WERI-Rb-1 (cell line): ENCODE results near the gene TMEM236.
A peak's percentile ranks its signal among the peaks of the same experiment; 100 is the strongest.

Experiments
- DNase-seq: peaks from one replicate; pipeline ENCODE4 v3.0.0-alpha.2; 2020
- H3K27ac ChIP-seq: fragments of 250-450 bp; sonication (Bioruptor Pico); 2 replicates; pipeline ENCODE4 v1.5.1; 2020; ENCODE audit warnings: mild to moderate bottlenecking, moderate library complexity
- H3K27me3 ChIP-seq: fragments of 250-450 bp; sonication (Bioruptor Pico); 2 replicates; pipeline ENCODE4 v1.5.1; 2021; ENCODE audit warnings: mild to moderate bottlenecking, low read depth, moderate library complexity; ENCODE audit not compliant: insufficient read depth, severe bottlenecking
- H3K36me3 ChIP-seq: fragments of 250-450 bp; sonication (Bioruptor Pico); 2 replicates; pipeline ENCODE4 v1.5.1; 2020; ENCODE audit warnings: mild to moderate bottlenecking, moderate library complexity
- H3K4me3 ChIP-seq: 2 replicates; pipeline ENCODE4 v1.5.1; 2011; ENCODE audit warnings: low read depth, mild to moderate bottlenecking, control low read depth, low read length
- H3K9me3 ChIP-seq: fragments of 250-450 bp; sonication (Bioruptor Pico); 2 replicates; pipeline ENCODE4 v1.5.1; 2021; ENCODE audit warnings: mild to moderate bottlenecking, moderate library complexity; ENCODE audit not compliant: severe bottlenecking
- CTCF ChIP-seq: IDR thresholded peaks from 2 replicates; pipeline ENCODE4 v1.5.1; 2011; ENCODE audit warnings: low read depth, mild to moderate bottlenecking, control low read depth, inconsistent platforms, low read length

TMEM236 gene

DNA sequence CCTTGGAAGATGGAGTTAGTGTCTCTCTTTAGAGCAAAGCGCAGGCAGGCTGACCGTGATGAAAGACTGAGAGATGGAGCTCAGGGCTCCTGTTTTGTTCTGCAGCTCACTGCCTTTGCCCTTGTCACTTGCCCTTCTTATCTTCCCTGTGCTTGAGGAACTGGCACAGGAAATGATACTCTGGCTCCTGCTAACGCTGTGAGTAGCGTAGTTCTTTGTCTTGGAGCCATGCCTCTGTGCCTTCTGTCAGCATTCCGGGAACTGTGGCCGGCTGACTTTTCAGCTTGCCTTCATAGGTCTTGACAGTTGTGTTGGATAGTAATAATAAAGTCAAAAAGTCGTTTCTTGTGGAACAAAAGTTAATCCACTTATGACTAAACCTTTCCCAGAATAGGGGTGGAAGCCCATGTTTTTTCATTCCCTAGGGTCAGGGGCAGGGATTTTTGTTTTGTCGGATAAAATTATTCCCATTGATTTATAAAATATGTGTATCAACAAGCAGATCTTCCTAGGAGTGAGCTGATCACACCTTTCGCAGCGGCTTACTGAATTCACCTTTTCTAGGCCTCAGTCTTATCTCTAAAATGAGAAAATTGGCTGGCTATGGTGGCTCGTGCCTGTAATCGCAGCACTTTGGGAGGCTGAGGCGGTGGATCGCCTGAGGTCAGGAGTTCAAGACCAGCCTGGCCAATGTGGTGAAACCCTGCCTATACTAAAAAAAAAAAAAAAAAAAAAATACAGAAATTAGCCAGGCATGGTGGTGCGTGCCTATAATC, 16.6 kb upstream of the TMEM236 start:
- no peak overlapping the region for H3K27ac ChIP-seq
- no peak for DNase-seq
- H3K27me3 ChIP-seq: no peaks in the 10 kb centered on the region
- no peak overlapping the region for H3K4me3 ChIP-seq
- no peaks in the 10 kb centered on the region for H3K36me3 ChIP-seq
- no peaks in the 10 kb centered on the region for H3K9me3 ChIP-seq
- no peak for TF ChIP-seq CTCF

DNA sequence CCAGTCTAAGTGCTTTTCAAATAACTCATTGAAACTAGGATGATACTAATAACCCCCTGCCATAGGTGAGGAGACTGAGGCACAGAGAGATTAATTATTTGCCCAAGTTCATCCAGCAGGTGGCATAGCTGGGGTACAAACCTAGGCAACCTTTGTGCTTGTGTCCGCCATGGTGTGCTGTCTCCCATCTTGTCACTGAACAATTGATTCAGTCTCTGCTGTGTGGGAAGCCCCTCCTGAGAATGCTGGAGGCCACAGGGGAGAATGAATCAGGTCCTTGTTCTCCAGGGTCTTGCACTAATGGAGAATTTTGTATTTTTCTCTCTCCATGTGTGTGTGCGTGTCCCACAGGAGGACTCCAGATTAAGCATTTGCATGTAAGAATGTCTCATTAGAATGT, 15.8 kb upstream of the TMEM236 start:
- no peak for DNase-seq
- Histone ChIP-seq H3K4me3 (no peak overlapping the region), H3K36me3 (no peaks in the 10 kb centered on the region), H3K27me3 (no peaks in the 10 kb centered on the region), H3K9me3 (no peaks in the 10 kb centered on the region), H3K27ac (no peak overlapping the region)
- no peak for TF ChIP-seq CTCF

- H3K27ac ChIP-seq: no peak overlapping the region
- no peak for TF ChIP-seq CTCF
- H3K9me3 ChIP-seq: no peaks in the 10 kb centered on the region
- DNase-seq: no peak
- no peaks in the 10 kb centered on the region for H3K36me3 ChIP-seq
- H3K27me3 ChIP-seq: no peaks in the 10 kb centered on the region
- H3K4me3 ChIP-seq: no peak overlapping the region
These were observed 14.7 kb upstream of the TMEM236 start for GRCh38 chr10:17737027-17737965.

- Histone ChIP-seq H3K27me3 (no peaks in the 10 kb centered on the region), H3K27ac (no peak overlapping the region), H3K4me3 (no peak overlapping the region), H3K36me3 (no peaks in the 10 kb centered on the region), H3K9me3 (no peaks in the 10 kb centered on the region)
- DNase-seq: no peak
- no peak for TF ChIP-seq CTCF
These were observed 11.3 kb upstream of the TMEM236 start for GRCh38 chr10:17740668-17741067.

DNA sequence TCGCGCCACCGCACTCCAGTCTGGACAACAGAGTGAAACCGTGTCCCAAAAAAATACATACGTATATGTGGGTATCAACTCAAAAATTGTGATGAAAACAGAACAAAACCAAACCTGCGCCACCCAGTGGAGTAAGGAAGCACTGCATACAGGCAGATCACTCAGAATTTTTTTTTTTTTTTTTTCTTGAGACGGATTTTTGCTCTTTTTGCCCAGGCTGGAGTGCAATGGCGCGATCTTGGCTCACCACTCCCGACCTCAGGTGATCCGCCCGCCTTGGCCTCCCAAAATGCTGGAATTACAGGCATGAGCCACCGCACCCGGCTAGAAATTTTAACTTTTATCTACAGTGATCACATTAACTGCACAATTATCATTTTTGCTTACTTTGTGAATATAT, 9.1 kb upstream of the TMEM236 start:
- peak; percentile 49 for TF ChIP-seq CTCF
- no peak overlapping the region for H3K27ac ChIP-seq

More for the DNA sequence above, 9.1 kb upstream of the TMEM236 start:
- DNase-seq: peak; percentile 33
- no peak overlapping the region for H3K4me3 ChIP-seq
- H3K27me3 ChIP-seq: no peaks in the 10 kb centered on the region
- no peaks in the 10 kb centered on the region for H3K36me3 ChIP-seq
- H3K9me3 ChIP-seq: no peaks in the 10 kb centered on the region
